ENCODE data around the gene UBD.

The UBD gene

DNA sequence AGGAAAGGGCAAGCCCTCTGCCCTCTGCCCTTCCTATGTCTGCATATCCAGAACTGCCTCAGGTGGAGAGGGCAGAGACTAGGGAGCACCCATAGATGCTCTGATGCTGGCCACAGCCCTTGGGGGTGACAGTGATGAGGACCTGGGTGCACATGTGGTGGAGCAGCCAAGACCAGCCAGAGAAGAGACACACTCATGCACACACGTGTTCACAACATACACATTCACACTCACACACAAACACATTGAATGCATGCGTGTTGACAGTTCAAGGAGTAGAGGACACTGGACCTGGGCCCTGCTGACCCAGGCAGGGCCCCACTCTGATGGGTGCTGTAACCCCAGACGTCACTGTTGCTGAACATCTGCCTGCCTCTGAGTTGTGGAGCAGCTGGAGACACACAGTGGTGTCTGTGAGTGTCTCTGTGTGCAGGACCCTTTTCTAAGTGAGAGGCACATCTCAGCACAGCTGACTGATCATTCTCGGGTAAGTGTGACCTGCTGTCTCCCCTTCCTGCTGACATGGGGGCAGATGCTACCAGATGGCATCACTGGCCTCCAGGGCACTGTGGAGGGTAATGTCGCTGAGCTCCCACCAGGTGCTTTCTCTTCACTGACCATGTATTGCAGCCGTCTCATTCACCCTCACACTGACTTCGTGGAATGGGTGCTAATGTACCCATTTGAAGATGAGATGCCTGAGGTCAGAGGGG is 41.6 kb downstream of the UBD start:
- ATAC-seq, result no peak

DNA sequence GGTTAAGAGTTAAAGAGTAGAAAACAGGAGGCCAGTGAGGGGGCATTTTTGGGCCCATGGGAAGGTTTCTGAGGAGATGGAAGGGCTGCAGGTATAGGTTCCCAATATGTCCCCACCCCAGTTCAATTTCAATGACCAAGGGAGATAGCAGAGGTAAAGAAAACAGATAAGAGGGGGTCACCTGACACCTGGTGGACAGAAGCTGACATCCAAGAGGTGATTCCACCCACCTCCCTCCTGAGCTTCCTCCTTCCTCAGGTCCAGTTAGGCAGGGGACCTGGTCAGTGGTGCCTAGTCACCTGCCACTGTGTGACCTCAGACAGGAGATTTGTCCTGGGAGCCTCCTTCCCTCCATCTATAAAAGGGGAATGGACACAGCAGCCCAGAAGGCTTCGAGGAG is 42.3 kb downstream of the UBD start:
- TF ChIP-seq BACH2 (CRISPR knock-in tag; IDR thresholded peaks at IDR 0.05; ENCODE audit: borderline replicate concordance) (no peak), ZC3H10 (CRISPR knock-in tag; IDR thresholded peaks at IDR 0.05) (no peak), CREB5 (CRISPR knock-in tag; IDR thresholded peaks at IDR 0.05; ENCODE audit: low read depth) (no peak), ARNTL (CRISPR knock-in tag; IDR thresholded peaks at IDR 0.05; ENCODE audit: borderline replicate concordance, low read depth) (no peak), ZNF8 (CRISPR knock-in tag; IDR thresholded peaks at IDR 0.05) (no peak)
- TF ChIP-seq, protein P1, sequence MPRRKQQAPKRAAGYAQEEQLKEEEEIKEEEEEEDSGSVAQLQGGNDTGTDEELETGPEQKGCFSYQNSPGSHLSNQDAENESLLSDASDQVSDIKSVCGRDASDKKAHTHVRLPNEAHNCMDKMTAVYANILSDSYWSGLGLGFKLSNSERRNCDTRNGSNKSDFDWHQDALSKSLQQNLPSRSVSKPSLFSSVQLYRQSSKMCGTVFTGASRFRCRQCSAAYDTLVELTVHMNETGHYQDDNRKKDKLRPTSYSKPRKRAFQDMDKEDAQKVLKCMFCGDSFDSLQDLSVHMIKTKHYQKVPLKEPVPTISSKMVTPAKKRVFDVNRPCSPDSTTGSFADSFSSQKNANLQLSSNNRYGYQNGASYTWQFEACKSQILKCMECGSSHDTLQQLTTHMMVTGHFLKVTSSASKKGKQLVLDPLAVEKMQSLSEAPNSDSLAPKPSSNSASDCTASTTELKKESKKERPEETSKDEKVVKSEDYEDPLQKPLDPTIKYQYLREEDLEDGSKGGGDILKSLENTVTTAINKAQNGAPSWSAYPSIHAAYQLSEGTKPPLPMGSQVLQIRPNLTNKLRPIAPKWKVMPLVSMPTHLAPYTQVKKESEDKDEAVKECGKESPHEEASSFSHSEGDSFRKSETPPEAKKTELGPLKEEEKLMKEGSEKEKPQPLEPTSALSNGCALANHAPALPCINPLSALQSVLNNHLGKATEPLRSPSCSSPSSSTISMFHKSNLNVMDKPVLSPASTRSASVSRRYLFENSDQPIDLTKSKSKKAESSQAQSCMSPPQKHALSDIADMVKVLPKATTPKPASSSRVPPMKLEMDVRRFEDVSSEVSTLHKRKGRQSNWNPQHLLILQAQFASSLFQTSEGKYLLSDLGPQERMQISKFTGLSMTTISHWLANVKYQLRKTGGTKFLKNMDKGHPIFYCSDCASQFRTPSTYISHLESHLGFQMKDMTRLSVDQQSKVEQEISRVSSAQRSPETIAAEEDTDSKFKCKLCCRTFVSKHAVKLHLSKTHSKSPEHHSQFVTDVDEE (CRISPR knock-in tag; IDR thresholded peaks at IDR 0.05), result no peak
- no peak for ATAC-seq

More for the DNA sequence above, 41.6 kb downstream of the UBD start:
- no peak for TF ChIP-seq CREB5 (CRISPR knock-in tag; IDR thresholded peaks at IDR 0.05; ENCODE audit: low read depth)
- TF ChIP-seq BACH2 (CRISPR knock-in tag; IDR thresholded peaks at IDR 0.05; ENCODE audit: borderline replicate concordance), result no peak
- no peak for TF ChIP-seq RARB (CRISPR knock-in tag; IDR thresholded peaks at IDR 0.05)
- no peak for TF ChIP-seq ZFP30 (CRISPR knock-in tag; IDR thresholded peaks at IDR 0.05)
- no peak for TF ChIP-seq GLIS3 (CRISPR knock-in tag; IDR thresholded peaks at IDR 0.05)
- no peak for TF ChIP-seq CSDC2 (CRISPR knock-in tag; IDR thresholded peaks at IDR 0.05)
- TF ChIP-seq ISL1 (CRISPR knock-in tag; IDR thresholded peaks at IDR 0.05), result no peak
- TF ChIP-seq TOX (CRISPR knock-in tag; IDR thresholded peaks at IDR 0.05; ENCODE audit: borderline replicate concordance), result no peak
- no peak for TF ChIP-seq ESRRG (CRISPR knock-in tag; IDR thresholded peaks at IDR 0.05)
- no peak for TF ChIP-seq SNAI2 (CRISPR knock-in tag; IDR thresholded peaks at IDR 0.05)
- TF ChIP-seq ZC3H10 (CRISPR knock-in tag; IDR thresholded peaks at IDR 0.05), result no peak
- no peak for TF ChIP-seq ZNF565 (CRISPR knock-in tag; conservative IDR thresholded peaks at IDR 0.05; ENCODE audit: low read depth)
- no peak for TF ChIP-seq ZFP3 (CRISPR knock-in tag; IDR thresholded peaks at IDR 0.05)
- TF ChIP-seq POU6F1 (CRISPR knock-in tag; IDR thresholded peaks at IDR 0.05; ENCODE audit: borderline replicate concordance, low read depth), result no peak
- TF ChIP-seq, protein P1 (CRISPR knock-in tag; IDR thresholded peaks at IDR 0.05), result no peak

DNA sequence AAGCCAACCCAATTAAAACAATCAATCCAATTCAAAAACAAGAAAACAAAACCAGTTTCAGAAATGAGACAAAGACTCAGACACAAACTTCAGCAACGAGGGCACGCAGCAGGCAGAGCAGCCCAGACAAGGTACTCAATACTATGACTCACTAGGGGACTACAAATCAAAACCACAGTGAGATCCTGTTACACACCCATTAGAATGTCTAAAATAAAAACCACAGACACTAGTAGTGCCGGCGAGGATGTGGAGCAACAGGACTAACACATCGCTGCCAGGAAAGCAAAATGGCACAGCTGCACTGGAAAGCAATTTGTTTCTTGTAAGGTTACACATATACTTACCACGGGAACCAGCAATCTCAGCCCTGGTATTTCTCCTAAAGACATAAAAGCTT is 43.4 kb downstream of the UBD start:
- TF ChIP-seq ISL1 (CRISPR knock-in tag; IDR thresholded peaks at IDR 0.05), result no peak
- no peak for TF ChIP-seq TOX (CRISPR knock-in tag; IDR thresholded peaks at IDR 0.05; ENCODE audit: borderline replicate concordance)
- TF ChIP-seq, protein P2, sequence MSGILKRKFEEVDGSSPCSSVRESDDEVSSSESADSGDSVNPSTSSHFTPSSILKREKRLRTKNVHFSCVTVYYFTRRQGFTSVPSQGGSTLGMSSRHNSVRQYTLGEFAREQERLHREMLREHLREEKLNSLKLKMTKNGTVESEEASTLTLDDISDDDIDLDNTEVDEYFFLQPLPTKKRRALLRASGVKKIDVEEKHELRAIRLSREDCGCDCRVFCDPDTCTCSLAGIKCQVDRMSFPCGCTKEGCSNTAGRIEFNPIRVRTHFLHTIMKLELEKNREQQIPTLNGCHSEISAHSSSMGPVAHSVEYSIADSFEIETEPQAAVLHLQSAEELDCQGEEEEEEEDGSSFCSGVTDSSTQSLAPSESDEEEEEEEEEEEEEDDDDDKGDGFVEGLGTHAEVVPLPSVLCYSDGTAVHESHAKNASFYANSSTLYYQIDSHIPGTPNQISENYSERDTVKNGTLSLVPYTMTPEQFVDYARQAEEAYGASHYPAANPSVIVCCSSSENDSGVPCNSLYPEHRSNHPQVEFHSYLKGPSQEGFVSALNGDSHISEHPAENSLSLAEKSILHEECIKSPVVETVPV (CRISPR knock-in tag; IDR thresholded peaks at IDR 0.05), result no peak
- TF ChIP-seq ZFP3 (CRISPR knock-in tag; IDR thresholded peaks at IDR 0.05), result no peak
- TF ChIP-seq ESRRG (CRISPR knock-in tag; IDR thresholded peaks at IDR 0.05), result no peak
- TF ChIP-seq CREB5 (CRISPR knock-in tag; IDR thresholded peaks at IDR 0.05; ENCODE audit: low read depth), result no peak
- TF ChIP-seq ZNF565 (CRISPR knock-in tag; conservative IDR thresholded peaks at IDR 0.05; ENCODE audit: low read depth), result no peak
- no peak for TF ChIP-seq ARNTL (CRISPR knock-in tag; IDR thresholded peaks at IDR 0.05; ENCODE audit: borderline replicate concordance, low read depth)
- no peak for TF ChIP-seq ZC3H10 (CRISPR knock-in tag; IDR thresholded peaks at IDR 0.05)
- TF ChIP-seq BACH2 (CRISPR knock-in tag; IDR thresholded peaks at IDR 0.05; ENCODE audit: borderline replicate concordance), result no peak
- ATAC-seq, result peak; percentile 90

Data from SK-N-SH treated with all-trans-retinoic acid at 6 μM for 48 hours (cell line).